ENCODE results near the gene ITGA11. TPM values are rescaled to one million over a fixed set of nuclear protein-coding genes. Genes with fewer than 3 reads are reported as not detected.

ITGA11 gene
- total and polyA plus RNA-seq, 2 donors from 2014 or later, result 3.4 to 11.1 TPM

DNA sequence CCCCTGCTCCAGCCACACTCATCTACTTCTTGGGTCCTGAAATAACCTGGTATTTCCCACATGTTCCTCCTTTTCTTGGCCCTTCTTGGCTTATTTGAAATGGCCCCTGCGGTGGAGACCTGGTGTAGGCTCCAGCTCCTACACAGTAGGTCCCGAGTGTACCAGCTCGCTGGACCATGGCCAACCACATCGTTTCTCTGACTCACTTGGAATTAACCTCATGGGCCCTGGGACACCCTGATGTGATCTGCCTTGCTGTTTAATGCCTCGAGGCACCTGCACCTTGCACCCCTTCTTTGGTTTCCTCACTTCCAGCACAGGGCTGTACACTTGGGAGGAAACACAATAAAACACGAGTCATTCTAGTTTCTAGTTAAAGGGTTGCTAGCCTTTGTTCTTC is 94.1 kb downstream of the ITGA11 start:
- TF ChIP-seq, protein P1, sequence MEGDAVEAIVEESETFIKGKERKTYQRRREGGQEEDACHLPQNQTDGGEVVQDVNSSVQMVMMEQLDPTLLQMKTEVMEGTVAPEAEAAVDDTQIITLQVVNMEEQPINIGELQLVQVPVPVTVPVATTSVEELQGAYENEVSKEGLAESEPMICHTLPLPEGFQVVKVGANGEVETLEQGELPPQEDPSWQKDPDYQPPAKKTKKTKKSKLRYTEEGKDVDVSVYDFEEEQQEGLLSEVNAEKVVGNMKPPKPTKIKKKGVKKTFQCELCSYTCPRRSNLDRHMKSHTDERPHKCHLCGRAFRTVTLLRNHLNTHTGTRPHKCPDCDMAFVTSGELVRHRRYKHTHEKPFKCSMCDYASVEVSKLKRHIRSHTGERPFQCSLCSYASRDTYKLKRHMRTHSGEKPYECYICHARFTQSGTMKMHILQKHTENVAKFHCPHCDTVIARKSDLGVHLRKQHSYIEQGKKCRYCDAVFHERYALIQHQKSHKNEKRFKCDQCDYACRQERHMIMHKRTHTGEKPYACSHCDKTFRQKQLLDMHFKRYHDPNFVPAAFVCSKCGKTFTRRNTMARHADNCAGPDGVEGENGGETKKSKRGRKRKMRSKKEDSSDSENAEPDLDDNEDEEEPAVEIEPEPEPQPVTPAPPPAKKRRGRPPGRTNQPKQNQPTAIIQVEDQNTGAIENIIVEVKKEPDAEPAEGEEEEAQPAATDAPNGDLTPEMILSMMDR (IDR thresholded peaks at IDR 0.05; ENCODE audit: borderline replicate concordance, extremely low read depth, insufficient read depth), result no peak
- FAIRE-seq, result no peak
- Histone ChIP-seq H3K9ac (ENCODE audit: low read length in 3 of 3) (no peak overlapping the region), H3K9me3 (ENCODE audit: control insufficient read depth in 2 of 3, insufficient read depth in 1 of 3, low read length in 3 of 3) (no peaks in the 10 kb centered on the region), H3K36me3 (ENCODE audit: control insufficient read depth in 2 of 3, insufficient read depth in 3 of 3, low read length in 3 of 3) (no peaks in the 10 kb centered on the region), H3K27ac (ENCODE audit: low read depth in 2 of 2, low read length in 2 of 2) (no peak overlapping the region), H3K27me3 (ENCODE audit: control insufficient read depth, insufficient read depth, low read length) (no peaks in the 10 kb centered on the region), H3K4me3 (ENCODE audit: low read length in 3 of 3) (no peak overlapping the region), H3K4me1 (ENCODE audit: control insufficient read depth in 2 of 3, insufficient read depth in 2 of 3, low read depth in 1 of 3, low read length in 3 of 3) (peaks cover 0 to 25% (median 13%) of the 10 kb centered on the region in 3 donors)
- intact Hi-C loops (cut with DNase I), result no loop called here
- no peak for DNase-seq

- no peak overlapping the region for H3K27ac ChIP-seq (ENCODE audit: low read depth in 2 of 2, low read length in 2 of 2)
- no peak for FAIRE-seq
- intact Hi-C loops (cut with DNase I), result no loop called here
These were observed 95.4 kb downstream of the ITGA11 start for GRCh38 chr15:68336516-68336915.

GRCh38 chr15:68335655-68336054 is 96.3 kb downstream of the ITGA11 start:
- intact Hi-C loops (cut with DNase I), result no loop called here
- Histone ChIP-seq H3K4me1 (ENCODE audit: control insufficient read depth in 2 of 3, insufficient read depth in 2 of 3, low read depth in 1 of 3, low read length in 3 of 3) (peaks cover 0 to 12% (median 8%) of the 10 kb centered on the region in 3 donors), H3K36me3 (ENCODE audit: control insufficient read depth in 2 of 3, insufficient read depth in 3 of 3, low read length in 3 of 3) (no peaks in the 10 kb centered on the region), H3K9ac (ENCODE audit: low read length in 3 of 3) (no peak overlapping the region), H3K4me3 (ENCODE audit: low read length in 3 of 3) (no peak overlapping the region), H3K9me3 (ENCODE audit: control insufficient read depth in 2 of 3, insufficient read depth in 1 of 3, low read length in 3 of 3) (no peaks in the 10 kb centered on the region), H3K27ac (ENCODE audit: low read depth in 2 of 2, low read length in 2 of 2) (peak overlapping the region in 1 of 2 donors; percentile 13), H3K27me3 (ENCODE audit: control insufficient read depth, insufficient read depth, low read length) (no peaks in the 10 kb centered on the region)
- FAIRE-seq (no peak), DNase-seq (no peak)
- TF ChIP-seq, protein P1 (IDR thresholded peaks at IDR 0.05; ENCODE audit: borderline replicate concordance, extremely low read depth, insufficient read depth), result no peak

More at GRCh38 chr15:68336516-68336915, 95.4 kb downstream of the ITGA11 start:
- H3K4me3 ChIP-seq (ENCODE audit: low read length in 3 of 3), result no peak overlapping the region
- no peaks in the 10 kb centered on the region for H3K9me3 ChIP-seq (ENCODE audit: control insufficient read depth in 2 of 3, insufficient read depth in 1 of 3, low read length in 3 of 3)
- H3K36me3 ChIP-seq (ENCODE audit: control insufficient read depth in 2 of 3, insufficient read depth in 3 of 3, low read length in 3 of 3), result no peaks in the 10 kb centered on the region
- TF ChIP-seq, protein P1 (IDR thresholded peaks at IDR 0.05; ENCODE audit: borderline replicate concordance, extremely low read depth, insufficient read depth), result no peak
- DNase-seq, result no peak
- H3K9ac ChIP-seq (ENCODE audit: low read length in 3 of 3), result no peak overlapping the region
- no peaks in the 10 kb centered on the region for H3K27me3 ChIP-seq (ENCODE audit: control insufficient read depth, insufficient read depth, low read length)
- peaks cover 0 to 16% (median 8%) of the 10 kb centered on the region in 3 donors for H3K4me1 ChIP-seq (ENCODE audit: control insufficient read depth in 2 of 3, insufficient read depth in 2 of 3, low read depth in 1 of 3, low read length in 3 of 3)

DNA sequence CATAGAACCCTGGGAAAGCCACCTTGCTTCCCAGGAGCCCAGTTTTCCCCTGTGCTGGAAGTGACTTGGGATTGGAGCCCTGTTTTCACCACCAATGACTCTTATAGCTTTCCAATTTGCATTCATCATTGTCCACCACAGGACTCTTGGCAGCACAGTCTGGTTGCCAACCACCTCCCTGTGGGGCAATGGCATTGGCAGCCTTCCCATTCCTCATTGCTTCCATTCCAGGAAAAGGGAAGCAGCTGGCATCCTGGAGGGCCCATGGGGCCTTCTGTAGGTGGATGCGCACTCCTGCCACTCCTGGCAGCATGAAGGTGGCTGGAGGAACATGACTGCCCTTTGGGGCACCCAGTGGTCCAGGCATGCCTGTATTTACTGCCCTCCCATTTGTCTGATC is 96.7 kb downstream of the ITGA11 start:
- DNase-seq (no peak), FAIRE-seq (no peak)
- TF ChIP-seq, protein P1 (IDR thresholded peaks at IDR 0.05; ENCODE audit: borderline replicate concordance, extremely low read depth, insufficient read depth), result no peak
- H3K27ac ChIP-seq (ENCODE audit: low read depth in 2 of 2, low read length in 2 of 2), result peak overlapping the region; percentile 44 to 71
- no peak overlapping the region for H3K9ac ChIP-seq (ENCODE audit: low read length in 3 of 3)
- H3K4me1 ChIP-seq (ENCODE audit: control insufficient read depth in 2 of 3, insufficient read depth in 2 of 3, low read depth in 1 of 3, low read length in 3 of 3), result peaks cover 0 to 12% (median 8%) of the 10 kb centered on the region in 3 donors
- no peaks in the 10 kb centered on the region for H3K9me3 ChIP-seq (ENCODE audit: control insufficient read depth in 2 of 3, insufficient read depth in 1 of 3, low read length in 3 of 3)
- no peak overlapping the region for H3K4me3 ChIP-seq (ENCODE audit: low read length in 3 of 3)
- intact Hi-C loops (cut with DNase I), result no loop called here
- H3K27me3 ChIP-seq (ENCODE audit: control insufficient read depth, insufficient read depth, low read length), result no peaks in the 10 kb centered on the region
- H3K36me3 ChIP-seq (ENCODE audit: control insufficient read depth in 2 of 3, insufficient read depth in 3 of 3, low read length in 3 of 3), result no peaks in the 10 kb centered on the region

Measured in kidney (tissue), 14 donors.